Suppressor macrophage treated with lipopolysaccharide for 4 hours (primary cell): ENCODE data around the gene ZNF724.
A peak's percentile ranks its signal among the peaks of the same experiment; 100 is the strongest.
"Not testable (repeated sequence)": the region's sequence is repeated elsewhere in the genome, so short reads cannot be mapped to it uniquely, and the experiment has no call there.

Experiments used
- DNase-seq: peaks from one replicate; pipeline ENCODE4 v3.0.0-alpha.2; 2020

ZNF724 gene

DNA sequence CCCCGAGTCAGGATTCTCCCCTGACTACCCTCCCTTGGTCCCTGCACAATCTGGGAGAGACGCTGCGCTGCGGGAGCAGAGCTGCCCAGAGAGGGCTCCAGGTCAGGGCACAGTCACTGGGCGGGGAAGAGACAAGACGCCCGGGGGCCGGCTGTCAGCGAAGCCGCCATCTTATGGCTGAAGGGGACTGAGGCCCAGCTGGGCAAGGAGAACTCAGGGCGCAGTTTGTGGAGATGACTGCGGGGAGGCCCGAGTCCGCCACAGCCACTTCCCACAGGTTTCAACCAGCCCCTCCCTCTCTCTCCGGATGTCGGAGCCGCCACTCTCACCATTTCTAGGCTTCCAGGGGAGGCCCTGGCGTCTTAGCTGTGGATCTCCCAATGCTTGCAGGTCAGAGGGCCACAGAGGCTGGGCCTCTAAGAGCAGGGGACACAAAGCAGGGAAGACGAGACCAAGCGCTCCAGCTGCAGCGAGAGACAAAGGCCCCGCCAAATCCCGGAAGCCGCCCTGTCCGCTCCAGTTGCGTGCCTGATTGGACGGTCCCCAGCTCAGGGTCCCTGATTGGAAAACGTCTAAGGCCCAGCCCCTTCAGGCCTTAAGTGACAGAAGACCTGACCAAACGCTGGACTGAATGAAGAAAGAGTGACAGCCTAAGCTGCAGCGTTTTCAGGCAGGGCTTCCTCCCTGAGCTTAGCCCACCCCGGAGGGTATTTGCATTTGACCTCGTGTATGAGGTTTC lies at the start of gene ZNF724:
ZNF724 (minus strand) TSS at position 484 of the 739 bp plus-strand sequence; CDS start at position 332, 152 bp downstream.
- peak; percentile 95 for DNase-seq

DNA sequence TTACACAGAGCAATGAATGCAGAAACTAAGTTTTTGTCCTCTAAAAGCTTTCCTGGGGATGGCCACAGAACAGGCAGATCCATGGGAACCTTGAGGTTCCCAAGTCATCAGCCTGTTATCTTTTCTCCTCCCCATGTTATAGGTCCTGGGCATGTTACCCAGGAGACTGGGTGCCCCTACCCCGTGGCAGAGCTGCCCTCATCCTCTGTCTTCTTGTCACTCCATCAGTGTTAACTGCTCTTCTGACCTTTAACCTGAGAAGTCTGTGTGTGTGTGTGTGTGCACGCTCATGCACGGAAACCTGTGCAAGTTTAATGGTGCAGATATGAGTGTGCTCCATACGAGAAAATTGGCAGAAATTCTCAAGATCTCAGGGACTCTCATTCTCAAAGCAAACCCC lies 43.9 kb upstream of the ZNF724 start:
- no peak for DNase-seq

DNA sequence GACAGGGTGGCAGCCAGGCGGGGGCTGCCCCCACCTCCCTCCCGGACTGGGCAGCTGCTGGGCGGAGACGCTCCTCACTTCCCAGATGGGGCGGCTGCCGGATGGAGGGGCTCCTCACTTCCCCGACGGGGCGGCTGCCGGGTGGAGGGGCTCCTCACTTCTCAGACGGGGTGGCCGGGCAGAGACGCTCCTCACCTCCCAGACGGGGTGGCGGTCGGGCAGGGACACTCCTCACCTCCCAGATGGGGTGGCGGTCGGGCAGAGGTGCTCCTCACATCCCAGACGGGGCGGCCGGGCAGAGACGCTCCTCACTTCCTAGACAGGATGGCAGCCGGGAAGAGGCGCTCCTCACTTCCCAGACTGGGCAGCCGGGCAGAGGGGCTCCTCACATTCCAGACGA lies 39.8 kb upstream of the ZNF724 start:
- not testable (repeated sequence) for DNase-seq

DNA sequence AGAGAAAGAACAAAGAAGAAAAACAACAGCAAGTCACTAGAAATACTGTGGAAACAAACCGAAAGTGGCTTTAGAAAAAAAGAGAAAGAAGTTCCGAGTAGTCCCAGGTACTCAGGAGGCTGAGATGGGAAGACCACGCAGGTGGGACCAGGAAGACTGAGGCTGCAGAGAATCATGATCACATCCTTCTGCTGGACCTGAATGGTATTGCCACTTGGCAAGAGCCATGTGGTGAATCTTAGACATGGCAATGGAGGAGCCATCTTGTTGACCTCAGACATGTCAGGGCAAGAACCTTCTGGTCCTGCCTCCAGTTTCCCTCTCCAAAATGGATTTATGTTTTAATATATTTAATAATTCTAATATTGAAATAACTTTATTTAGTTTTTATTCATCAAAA lies 37.4 kb upstream of the ZNF724 start:
- no peak for DNase-seq

DNA sequence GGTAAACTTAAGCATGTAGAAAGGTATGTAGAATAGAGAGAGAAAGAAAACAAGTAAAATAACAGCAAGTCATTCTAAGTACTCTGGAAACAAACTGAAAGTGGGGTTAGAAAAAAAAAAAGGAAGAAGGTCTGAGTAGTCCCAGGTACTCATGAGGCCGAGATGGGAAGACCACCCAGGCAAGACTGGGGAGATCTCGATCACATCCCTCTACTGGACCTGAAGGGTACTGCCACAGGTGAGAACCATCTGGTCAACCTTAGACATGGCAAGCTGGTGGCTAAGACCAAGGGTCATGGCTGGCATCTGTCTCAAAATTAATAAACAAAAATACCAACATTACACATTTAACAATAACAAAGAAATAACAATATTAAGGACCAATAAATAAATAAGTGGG lies 36.3 kb upstream of the ZNF724 start:
- DNase-seq = no peak

DNA sequence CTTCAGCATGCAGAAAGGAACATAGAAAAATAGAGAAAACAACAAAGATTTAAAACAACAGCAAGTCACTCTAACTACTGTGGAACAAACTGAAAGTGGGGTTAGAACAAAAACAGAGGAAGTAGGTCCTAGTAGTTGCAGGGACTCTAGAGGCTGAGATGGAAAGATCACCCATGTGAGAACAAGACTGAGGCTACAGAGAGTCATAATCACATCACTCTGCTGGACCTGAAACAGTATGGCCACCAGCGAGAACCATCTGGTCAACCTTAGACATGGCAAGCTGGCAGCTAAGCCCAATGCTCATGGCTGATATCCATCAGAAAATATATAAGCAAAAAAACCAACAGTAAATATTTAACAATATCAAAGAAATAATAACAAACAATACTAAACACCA lies 35.8 kb upstream of the ZNF724 start:
- DNase-seq = no peak

DNA sequence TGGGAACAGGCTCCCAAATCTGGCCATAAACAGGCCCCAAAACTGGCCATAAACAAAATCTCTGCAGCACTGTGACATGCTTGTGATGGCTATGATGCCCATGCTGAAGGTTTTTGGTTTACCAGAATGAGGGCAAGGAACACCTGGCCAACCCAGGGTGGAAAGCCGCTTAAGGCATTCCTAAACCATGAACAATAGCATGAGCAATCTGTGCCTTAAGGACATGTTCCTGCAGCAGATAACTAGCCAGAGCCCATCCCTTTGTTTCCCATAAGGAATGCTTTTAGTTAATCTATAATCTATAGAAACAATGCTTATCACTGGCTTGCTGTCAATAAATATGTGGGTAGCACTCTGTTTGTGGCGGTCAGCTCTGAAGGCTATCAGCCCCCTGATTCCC lies 35.1 kb upstream of the ZNF724 start:
- DNase-seq = not testable (repeated sequence)

DNA sequence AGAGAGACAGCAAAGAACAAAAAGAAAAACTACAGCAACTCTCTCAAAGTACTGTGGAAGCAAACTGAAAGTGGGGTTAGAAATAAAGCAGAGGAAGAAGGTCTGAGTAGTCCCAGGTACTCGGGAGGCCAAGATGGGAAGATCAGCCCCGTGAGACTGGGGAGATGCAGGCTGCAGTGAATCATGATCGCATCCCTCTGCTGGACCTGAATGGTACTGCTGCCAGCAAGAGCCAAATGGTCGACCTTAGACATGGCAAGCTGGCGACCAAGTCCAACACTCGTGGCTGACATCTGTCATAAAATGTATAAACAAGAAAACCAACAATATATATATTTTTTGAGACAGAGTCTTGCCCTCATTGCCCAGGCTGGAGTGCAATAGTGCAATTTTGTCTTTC lies 33.7 kb upstream of the ZNF724 start:
- DNase-seq = peak; percentile 30

DNA sequence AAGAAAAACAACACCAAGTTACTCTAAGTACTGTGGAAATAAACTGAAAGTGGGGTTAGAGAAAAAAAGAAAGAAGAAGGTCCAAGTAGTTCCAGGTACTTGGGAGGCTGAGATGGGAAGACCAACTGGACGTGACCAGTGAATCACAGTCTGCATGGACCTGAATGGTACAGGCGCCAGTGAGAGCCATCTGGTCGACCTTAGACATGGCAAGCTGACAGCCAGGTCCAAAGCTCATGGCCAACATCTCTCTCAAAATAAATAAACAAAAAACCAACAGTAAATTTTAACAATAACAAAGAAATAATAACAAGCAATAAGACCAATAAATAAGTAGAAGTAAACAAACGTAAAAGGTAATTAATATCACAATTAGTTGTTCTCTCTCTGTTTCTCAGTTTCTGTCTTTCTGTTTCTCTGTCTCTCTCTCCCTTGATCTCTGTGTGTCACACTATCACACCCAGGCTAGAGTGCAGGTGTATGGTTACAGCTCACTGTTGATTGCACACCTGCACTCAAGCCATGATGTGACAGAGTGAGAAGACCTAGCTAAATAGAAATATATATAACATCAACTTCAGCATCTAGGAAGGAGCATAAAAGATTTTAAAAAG lies 31.6 kb upstream of the ZNF724 start:
- DNase-seq = no peak

DNA sequence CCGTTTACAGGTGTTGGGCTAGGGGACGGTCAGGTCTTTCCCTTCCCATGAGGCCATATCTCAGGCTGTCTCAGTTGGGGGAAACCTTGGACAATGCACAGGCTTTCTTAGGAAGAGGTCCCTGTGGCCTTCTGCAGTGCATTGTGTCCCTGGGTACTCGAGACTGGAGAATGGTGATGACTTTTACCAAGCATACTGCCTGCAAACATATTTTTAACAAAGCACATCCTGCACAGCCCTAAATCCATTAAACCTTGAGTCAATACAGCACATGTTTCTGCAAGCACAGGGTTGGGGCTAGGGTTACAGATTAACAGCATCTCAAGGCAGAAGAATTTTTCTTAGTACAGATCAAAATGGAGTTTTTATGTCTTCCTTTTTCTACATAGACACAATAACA lies 27.9 kb upstream of the ZNF724 start:
- not testable (repeated sequence) for DNase-seq

DNA sequence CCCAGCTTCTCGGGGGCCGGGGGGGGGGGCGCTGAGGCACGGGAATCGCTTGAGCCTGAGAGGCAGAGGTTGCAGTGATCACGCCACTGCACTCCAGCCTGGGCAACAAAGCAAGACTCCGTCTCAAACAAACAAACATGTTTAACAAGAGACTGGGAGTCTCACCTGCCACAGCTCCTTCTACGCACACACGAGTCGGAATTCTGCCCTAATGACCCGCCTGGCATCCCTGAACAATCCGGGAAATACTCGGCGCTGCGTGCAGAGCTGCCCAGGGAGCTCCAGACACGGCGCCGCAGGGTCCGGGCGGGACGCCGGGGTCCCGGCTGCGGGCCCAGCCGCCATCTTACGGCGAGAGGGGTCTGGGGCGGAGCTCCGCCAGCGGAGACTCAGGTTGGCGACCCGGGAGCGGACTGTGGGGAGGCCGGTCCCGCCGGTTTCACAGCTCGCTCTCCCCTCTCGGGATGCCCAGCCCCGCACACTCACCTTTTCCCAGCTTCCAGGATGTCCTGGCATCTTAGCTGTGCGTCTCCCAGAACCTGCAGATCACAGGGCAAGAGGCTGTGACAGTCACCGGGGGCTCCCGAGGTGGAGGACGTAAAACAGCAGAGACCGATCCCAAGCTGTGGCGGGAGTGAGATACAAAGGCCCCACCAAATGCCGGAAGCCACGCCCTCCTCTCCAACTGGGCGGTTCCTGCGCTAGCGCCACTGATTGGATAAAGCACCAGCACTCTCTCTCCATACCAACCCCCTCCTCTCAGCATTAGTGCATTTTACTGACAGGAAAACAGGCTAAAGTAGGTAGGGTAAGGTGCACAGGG lies 23.6 kb upstream of the ZNF724 start:
- peak; percentile 87 for DNase-seq

DNA sequence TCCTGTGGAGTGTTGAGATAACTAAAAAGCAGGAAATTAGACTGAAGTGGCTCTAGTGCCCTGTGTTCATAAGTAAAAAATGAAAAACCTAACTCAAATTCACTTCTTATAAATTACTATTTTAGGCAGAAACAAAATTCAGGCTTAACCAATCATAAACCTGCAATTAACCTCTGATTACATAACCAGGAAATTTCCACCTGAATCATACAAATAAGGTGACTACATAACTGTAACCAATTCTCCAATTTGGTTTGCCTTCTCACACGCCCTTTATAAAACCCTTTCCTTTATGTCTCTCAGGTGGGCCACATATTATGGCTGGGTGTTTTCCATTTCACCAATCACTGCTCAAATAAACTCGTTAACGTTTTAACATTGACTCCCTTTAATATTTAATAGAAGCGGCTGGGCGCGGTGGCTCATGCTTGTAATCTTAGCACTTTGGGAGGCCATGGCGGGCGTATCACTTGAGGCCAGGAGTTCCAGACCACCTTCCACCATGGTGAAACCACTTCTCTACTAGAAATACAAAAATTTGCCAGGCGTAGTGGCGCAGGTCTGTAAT lies 22.9 kb upstream of the ZNF724 start:
- peak; percentile 5 for DNase-seq

DNA sequence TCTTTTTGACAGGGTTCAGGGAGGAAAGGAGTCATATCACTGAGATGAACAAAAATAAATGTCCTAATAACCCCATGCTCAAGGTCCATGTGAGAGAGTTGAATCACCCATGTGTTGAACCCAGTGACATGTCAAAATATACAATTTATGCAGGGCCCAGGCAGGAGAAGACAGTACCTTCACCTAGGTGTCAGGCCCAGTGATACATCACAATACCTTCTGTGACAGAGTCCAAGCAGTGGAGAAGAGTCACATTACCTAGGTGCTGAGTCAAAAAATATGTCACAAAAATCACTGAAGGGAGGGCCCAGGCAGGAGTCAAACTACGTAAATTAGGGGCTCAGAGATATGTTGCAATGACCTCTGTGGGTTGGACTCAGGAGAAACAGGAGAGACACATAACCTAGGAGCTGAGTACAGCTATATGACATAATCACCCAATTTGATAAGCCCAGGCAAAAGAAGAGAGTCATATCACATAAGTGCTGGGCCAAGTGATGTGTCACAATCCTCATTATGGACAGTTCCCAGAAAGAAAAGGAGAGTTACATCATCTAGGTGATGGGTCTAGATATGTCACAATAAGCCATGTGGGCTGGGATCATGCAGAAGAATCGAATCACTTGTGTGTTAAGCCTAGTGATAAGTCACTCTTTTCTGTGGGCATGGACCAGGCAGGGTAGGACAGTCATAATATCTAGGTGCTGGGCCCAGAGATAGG lies 13.8 kb upstream of the ZNF724 start:
- peak; percentile 36 for DNase-seq

DNA sequence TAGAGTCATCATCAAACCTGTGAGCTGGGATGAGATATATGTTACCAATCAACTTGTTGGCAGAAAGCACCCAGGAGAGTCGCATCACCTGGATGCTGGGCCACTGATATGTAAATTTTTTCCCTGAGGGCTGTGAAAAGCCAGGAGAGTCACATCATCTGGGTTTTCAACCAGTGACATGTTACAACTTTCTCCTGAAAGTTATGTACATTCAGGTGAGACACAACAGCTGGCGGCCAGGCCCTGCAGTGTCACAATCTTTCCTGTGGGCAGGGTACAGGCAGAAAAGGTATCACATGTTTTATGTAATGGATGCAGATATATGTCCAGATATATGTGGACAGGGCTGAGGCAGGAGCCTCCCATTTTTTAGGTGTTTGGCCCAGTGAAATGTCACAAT lies 13.2 kb upstream of the ZNF724 start:
- no peak for DNase-seq

DNA sequence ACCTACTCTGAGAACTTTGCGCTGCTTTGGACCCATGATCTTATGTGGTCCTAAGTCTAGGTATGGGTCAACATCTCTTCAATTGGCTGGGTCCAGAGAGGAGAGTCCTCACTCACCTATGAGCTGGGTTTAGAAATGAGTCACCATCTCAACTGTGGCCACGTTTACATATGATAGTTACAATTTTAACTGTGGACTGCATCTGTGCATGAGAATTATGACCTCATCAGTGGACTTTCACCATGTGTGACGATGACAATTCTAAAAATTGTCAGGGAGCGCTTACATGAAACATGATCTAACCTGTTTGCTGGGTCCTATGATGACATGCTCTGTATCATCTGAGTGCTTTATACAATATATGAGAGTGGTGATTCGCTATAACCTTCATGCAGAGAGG lies 12.7 kb upstream of the ZNF724 start:
- no peak for DNase-seq

DNA sequence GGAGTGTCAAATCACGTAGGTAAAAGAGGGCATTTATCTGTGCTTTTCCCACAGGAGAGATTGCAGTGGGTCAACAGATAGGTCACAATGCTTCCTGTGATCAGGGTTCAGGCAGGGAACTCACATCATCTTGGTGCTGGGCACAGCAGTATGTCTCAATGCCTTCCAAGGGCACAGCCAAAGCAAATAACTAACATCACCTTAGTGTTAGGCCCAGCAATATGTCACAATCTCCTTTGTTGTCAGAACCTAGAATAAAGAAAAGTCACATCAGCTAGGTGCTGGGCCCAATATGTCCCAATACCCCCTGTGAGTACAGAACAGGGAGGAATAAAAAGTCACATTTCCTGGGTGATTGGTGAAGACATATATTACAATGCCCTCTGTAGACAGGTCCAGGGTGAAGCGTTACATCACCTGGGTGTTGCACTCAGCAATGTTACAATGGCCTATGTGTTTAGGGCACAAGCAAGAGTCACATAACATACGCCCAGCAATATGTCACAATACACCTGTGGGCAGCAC lies 11.4 kb upstream of the ZNF724 start:
- DNase-seq = no peak

DNA sequence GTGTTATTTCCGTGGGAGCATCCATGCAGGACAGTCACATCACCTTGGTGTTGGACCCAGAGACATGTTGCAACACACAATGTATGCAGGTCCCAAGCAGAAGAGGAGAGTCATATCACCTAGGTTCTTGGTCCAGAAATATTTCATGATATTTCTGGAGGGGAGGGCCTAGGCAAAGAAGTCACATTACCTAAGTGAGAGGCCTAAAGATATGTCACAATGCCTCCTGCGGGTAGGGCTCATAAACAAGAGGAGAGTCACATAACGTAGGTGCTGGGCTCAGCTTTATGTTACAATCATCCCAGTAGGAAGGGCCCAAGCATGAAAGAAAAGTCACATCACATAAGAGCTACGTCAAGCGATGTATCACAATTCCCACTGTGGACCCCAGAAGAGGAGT lies 10.8 kb upstream of the ZNF724 start:
- no peak for DNase-seq

DNA sequence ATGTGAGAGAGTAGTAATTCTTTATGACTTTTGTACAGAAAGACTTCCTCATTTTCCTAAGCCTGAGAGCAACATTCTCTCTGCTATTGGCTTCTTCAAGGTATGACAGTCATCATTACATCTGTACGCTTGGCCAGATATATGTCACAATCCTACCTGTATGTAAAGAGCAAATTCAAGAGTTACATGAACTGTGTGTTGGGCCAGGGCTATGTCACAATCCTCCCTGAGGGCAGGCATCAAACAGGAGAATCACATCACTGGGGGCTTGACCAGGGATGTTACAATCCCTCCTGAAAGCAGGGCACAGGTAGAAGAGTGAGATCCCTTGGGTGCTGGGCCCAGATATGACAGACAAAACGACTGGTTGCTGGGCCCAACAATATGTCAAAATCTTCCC lies 9.8 kb upstream of the ZNF724 start:
- no peak for DNase-seq

DNA sequence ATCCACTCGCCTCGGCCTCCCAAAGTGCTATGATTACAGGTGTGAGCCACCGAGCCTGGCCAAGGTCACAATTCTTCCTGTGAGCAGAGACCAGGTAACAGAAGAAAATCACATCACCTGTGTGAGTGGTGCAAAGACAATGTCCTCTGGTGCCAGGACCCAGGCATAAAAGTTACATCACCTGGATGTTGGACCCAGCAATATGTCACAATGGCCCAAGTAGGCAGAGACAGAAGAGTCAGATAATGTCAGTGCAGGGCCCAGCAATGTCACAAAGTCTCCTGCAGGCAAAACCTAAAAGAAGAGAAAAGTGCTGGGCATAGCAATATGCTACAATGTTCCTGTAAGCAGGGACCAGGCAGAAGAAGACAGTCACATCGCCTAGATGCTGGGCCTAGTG lies 5.5 kb upstream of the ZNF724 start:
- DNase-seq = no peak

DNA sequence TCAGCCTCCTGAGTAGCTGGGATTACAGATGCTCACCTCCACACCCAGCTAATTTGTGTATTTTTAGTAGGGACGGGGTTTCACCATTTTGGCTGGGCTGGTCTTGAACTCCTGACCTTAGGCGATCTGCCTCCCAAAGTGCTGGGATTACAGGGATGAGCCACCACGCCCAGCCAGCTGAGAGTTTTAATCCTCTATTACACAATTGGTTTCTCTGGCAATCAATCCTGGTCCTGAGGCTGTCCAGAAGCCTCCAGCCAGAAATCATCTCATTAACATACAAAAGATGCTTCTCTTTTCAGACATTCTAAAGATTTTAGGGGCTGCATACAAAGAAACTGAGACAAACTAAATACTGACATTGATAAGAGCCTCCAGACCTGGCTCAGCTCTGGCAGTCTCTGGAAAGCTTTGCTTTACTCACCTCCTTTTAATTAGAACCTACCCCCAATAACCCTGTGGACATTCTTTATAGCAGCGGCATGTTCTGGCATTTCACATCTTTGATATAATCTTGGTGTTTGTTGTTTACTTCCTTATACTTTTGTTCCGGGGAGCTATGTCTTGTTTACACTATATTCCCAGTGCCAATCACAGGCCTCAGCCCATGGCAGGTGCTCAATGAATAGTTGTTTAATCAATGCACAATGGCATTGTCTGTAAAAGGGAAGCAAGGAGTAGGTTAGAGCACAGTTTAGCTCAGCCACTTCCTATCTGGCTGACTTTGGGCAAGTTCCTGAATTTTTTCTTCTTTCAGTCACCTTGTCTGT lies 4.1 kb upstream of the ZNF724 start:
- no peak for DNase-seq

DNA sequence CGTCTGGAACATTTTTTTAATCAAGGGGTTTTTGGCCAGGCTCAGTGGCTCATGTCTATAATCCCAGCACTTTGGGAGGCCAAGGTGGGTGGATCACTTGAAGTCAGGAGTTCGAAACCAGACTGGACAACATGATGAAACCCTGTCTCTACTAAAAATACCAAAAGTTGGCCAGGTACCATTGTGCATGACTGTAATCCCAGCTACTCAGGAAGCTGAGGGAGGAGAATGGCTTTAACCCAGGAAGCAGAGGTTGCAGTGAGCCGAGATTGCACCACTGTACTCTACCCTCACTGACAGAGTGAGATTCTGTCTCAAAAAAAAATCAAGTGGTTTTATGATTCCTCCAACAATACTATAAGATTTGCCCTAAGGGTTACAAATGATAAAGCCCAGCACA lies 3.1 kb upstream of the ZNF724 start:
- not testable (repeated sequence) for DNase-seq

DNA sequence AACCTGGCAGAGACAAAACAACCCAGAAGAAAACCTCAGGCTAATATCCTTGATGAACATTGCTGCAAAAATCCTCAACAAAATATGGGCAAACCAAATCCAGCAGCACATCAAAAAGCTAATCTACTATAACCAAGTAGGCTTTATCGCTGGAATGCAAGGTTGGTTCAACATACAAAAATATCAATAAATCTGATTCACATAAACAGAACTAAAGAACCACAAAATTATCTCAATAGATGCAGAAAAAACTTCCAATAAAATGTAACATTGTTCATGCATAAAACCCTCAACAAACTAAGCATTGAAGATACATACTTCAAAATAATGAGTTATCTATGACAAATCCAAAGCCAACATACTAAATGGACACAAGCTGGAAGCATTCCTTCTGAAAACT lies 8.8 kb downstream of the ZNF724 start:
- DNase-seq = no peak
